Peyer's patch (tissue), 4 donors: Measurements from ENCODE around the gene DNM3. TPM values are rescaled to one million over a fixed set of nuclear protein-coding genes. Genes with fewer than 3 reads are reported as not detected.
"Not testable (repeated sequence)": the region's sequence is repeated elsewhere in the genome, so short reads cannot be mapped to it uniquely, and the experiment has no call there.

Source experiments
- DNase-seq, 3 donors: peaks; one replicate each; pipeline ENCODE4 v3.0.0-alpha.2; 2017 to 2019
- H3K27ac ChIP-seq, 4 donors: fragments of 200-600 bp; sonication (generic); one replicate each; pipeline ENCODE4 v1.5.1; 2016 to 2019
- H3K27me3 ChIP-seq, 2 donors: fragments of 200-600 bp; sonication (generic); one replicate each; pipeline ENCODE4 v1.5.1; 2019
- H3K36me3 ChIP-seq, 3 donors: fragments of 200-600 bp; sonication (generic); one replicate each; pipeline ENCODE4 v1.5.1; 2016 to 2019
- H3K4me1 ChIP-seq, 4 donors: fragments of 200-600 bp; sonication (generic); one replicate each; pipeline ENCODE4 v1.5.1; 2016 to 2019
- H3K4me3 ChIP-seq, 4 donors: fragments of 200-600 bp; sonication (generic); 1 replicate in 3 of 4; 2 replicates in 1 of 4; pipeline ENCODE4 v1.5.1; 2016 to 2019; ENCODE audit warnings: mild to moderate bottlenecking in 1 of 4
- H3K9me3 ChIP-seq, 4 donors: fragments of 200-600 bp; sonication (generic); one replicate each; pipeline ENCODE4 v1.5.1; 2016 to 2019; ENCODE audit warnings: mild to moderate bottlenecking in 1 of 4
- CTCF ChIP-seq, 6 experiments: fragments of 450-650 bp in 4 of 6; fragments of 200-600 bp in 2 of 6; sonication (generic) in 1 of 6; IDR thresholded peaks; one replicate each; pipeline ENCODE4 v1.5.1; 2017 to 2019; ENCODE audit warnings: antibody characterized with exemption in 6 of 6, mild to moderate bottlenecking in 3 of 6, moderate library complexity in 1 of 6
- POLR2A ChIP-seq, 2 donors: fragments of 450-650 bp; IDR thresholded peaks; one replicate each; pipeline ENCODE4 v1.5.1; 2017; ENCODE audit warnings: antibody characterized with exemption in 2 of 2, mild to moderate bottlenecking in 2 of 2, moderate library complexity in 2 of 2
- total RNA-seq, 4 donors: library from RNA; depleted of rRNA; stranded (reverse); fragments of >200 nt; gene quantifications; one replicate each; pipeline ENCODE4 v1.1.0, GENCODE V29; 2016

DNM3 gene
- total RNA-seq, 4 donors from 2014 or later = 1.4 to 11.6 (median 2.0) TPM

DNA sequence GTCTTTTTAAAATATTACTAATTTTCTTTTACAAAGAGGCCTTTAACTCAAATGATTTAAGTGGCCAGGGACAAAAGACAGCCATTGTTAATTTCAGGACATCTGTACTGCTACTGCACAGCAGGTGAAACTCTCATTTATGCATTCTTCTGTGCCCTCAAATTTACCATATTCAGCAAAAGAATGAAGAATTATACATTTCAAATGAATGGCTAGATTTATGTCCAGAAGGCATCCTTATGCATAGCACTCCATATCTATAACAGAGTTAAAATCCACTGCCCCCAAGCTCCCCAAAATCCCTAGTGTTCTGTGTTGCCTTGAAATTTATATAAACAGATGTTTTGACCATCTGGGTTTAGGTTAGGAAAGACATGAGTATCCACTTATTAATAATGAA, 202.6 kb downstream of the DNM3 start:
- H3K4me3 ChIP-seq = no peak overlapping the region
- no peaks in the 10 kb centered on the region for H3K4me1 ChIP-seq
- H3K9me3 ChIP-seq = no peaks in the 10 kb centered on the region
- H3K27me3 ChIP-seq = no peaks in the 10 kb centered on the region
- no peak overlapping the region for H3K27ac ChIP-seq
- no peak for DNase-seq
- no peak for TF ChIP-seq CTCF (IDR thresholded peaks at IDR 0.05)
- TF ChIP-seq POLR2A (IDR thresholded peaks at IDR 0.05) = no peak
- H3K36me3 ChIP-seq = no peaks in the 10 kb centered on the region

- H3K27me3 ChIP-seq = no peaks in the 10 kb centered on the region
- TF ChIP-seq POLR2A (IDR thresholded peaks at IDR 0.05) = no peak
- no peak for TF ChIP-seq CTCF (IDR thresholded peaks at IDR 0.05)
- no peak for DNase-seq
Observed at GRCh38 chr1:172051898-172052297, 210.6 kb downstream of the DNM3 start.

GRCh38 chr1:172054172-172054571, 212.9 kb downstream of the DNM3 start:
- H3K4me3 ChIP-seq = no peak overlapping the region
- H3K9me3 ChIP-seq = no peaks in the 10 kb centered on the region
- H3K4me1 ChIP-seq = no peaks in the 10 kb centered on the region
- TF ChIP-seq POLR2A (IDR thresholded peaks at IDR 0.05) (no peak), CTCF (IDR thresholded peaks at IDR 0.05) (no peak)
- DNase-seq = no peak
- no peaks in the 10 kb centered on the region for H3K36me3 ChIP-seq
- H3K27ac ChIP-seq = no peak overlapping the region
- H3K27me3 ChIP-seq = no peaks in the 10 kb centered on the region

More at GRCh38 chr1:172051898-172052297, 210.6 kb downstream of the DNM3 start:
- Histone ChIP-seq H3K9me3 (no peaks in the 10 kb centered on the region), H3K4me1 (no peaks in the 10 kb centered on the region), H3K4me3 (no peak overlapping the region), H3K36me3 (no peaks in the 10 kb centered on the region), H3K27ac (no peak overlapping the region)

GRCh38 chr1:172055816-172056419, 214.6 kb downstream of the DNM3 start:
- not testable (repeated sequence) for H3K4me1 ChIP-seq, H3K4me3 ChIP-seq, H3K36me3 ChIP-seq, H3K9me3 ChIP-seq, H3K27ac ChIP-seq, H3K27me3 ChIP-seq, DNase-seq

GRCh38 chr1:172068334-172068733, 227.0 kb downstream of the DNM3 start:
- H3K4me1 ChIP-seq = no peaks in the 10 kb centered on the region
- TF ChIP-seq CTCF (IDR thresholded peaks at IDR 0.05) = no peak
- no peak for TF ChIP-seq POLR2A (IDR thresholded peaks at IDR 0.05)
- H3K36me3 ChIP-seq = no peaks in the 10 kb centered on the region
- no peak for DNase-seq
- no peak overlapping the region for H3K27ac ChIP-seq
- H3K4me3 ChIP-seq = no peak overlapping the region
- no peaks in the 10 kb centered on the region for H3K9me3 ChIP-seq
- no peaks in the 10 kb centered on the region for H3K27me3 ChIP-seq

- H3K36me3 ChIP-seq = no peaks in the 10 kb centered on the region
- no peak for TF ChIP-seq CTCF (IDR thresholded peaks at IDR 0.05)
- DNase-seq = no peak
- H3K4me3 ChIP-seq = no peak overlapping the region
- H3K4me1 ChIP-seq = no peaks in the 10 kb centered on the region
- H3K27me3 ChIP-seq = no peaks in the 10 kb centered on the region
- no peaks in the 10 kb centered on the region for H3K9me3 ChIP-seq
- no peak overlapping the region for H3K27ac ChIP-seq
Observed at GRCh38 chr1:172069051-172069450, 227.8 kb downstream of the DNM3 start.
